NCI-H748 (cell line): Measurements from ENCODE around the gene STK16.
A peak's percentile ranks its signal among the peaks of the same experiment; 100 is the strongest.

ENCODE experiments used
- DNase-seq: peaks from one replicate; lab custom pipeline; 2025; ENCODE audit not compliant: unreplicated experiment; lab: John Stamatoyannopoulos, UW

Gene STK16

DNA sequence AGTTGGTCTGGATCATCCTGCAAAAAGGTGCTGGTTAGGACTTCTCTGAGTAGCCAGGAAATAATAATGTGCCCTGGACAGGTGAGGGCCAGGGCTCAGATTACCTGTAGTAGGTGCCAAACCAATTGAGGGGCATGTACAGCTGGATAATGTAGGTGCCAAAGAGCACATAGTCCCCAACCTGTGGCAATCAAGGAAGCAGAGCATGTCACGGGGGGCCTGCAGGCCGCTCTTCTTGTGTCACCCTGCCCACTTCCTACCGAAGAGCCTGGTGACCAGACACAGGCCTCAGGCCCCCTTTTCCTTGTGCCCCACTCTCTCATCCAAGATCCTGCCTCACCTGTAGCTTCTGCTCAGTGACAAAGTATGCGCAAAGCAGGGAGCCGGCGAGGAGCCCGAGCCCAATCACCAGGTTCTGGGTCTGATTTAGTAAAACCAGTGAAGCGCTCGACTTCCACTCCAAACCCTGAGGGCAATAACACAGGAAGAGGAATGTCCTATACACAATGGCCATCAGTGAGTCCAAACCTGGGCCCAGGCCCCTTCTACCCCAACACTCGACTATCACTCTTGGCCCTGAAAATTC is 31.7 kb upstream of the STK16 start:
- no peak for DNase-seq

DNA sequence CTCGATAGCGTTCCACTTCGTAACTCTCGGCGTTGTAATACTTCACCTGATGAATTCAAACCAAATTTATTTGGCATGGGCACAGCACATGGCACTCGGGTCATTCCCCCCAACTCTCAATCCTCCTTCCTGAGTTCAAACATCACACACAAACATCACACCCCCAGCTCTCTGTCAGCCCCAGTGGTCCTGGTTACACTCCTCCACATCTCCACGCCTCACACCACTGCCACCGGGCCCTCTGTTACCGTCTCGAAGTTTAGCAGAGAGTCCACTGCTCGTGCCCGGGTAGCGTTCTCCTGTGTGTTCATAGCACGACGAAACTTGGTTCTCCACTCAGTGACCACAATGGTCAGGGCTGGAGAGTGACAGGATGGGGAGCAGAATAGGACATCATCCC is 31.1 kb upstream of the STK16 start:
- no peak for DNase-seq

GRCh38 chr2:219214786-219215185 is 30.5 kb upstream of the STK16 start:
- no peak for DNase-seq

DNA sequence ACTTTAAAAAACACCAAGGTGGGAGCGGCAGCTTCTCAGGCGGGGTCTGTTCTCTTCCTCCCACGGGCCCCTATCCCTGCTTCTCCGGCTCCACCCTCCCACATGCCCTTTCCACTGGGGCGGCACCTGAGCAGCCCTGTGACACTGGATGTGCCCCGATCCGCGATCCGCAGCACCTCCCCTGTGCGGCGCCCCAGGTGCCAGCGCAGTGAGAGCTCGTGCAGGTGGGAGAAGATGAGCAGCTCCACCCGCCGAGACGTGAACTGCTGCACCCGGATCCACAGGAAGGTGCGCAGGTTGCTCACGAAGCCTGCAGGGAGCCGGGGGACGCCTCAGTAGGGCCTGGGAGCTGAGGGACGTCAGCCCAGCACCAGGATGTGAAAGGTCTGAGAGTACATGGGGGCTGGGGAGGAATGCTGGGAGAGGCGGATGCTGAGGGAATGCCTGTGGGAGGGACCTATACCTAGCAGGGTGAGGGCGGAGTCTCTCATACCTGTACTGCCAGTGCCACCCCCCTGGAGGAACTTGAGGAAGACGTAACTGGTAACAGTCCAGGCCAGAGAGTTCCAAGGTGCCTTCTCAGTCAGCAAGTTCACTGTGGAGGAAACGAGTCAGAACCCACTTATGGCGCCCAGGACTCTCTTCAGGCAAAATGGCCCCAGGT is 29.3 kb upstream of the STK16 start:
- DNase-seq = no peak

DNA sequence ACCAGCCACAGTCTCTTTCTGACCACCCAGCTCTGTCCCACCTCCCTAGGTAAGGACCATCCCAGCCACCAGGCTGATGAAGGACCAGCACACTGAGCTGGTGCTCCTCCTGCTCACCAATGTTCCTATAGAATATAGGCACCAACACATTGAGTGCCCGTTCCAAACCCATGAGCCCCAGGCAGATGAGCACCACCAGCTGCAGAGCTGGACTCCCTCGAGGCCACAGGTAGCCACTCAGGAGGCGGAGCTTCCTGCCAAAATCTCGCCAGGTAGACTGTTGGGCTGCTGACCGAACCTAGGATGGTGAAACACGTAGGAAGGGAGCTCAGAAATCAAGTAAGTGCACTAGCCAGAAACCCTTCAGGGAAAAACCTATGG is 28.8 kb upstream of the STK16 start:
- DNase-seq = no peak

DNA sequence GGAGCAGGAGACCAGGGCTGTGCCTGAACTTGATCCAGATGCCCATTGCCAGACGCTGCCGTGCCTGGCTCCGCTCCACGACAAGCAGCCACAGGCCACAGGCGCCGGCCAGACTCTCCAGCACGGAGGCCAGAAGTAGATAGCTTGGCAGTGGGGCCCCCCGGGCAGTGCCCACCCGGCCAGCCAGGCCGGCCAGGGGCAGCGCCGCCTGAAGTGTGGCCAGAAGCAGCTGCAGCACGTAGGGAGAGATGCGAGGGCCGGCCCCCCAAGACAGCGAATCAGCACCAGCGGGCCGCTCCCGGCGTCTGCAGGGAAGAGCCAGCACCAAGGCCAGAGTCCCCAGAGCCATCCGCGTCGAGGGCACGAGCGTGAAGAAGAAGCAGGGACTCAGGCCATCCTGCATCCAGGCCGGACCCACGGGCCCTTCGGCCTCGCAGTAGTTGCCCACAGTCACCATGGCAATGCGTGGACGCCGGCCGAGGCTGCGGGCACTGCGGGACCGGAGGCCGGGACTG is 27.0 kb upstream of the STK16 start:
- DNase-seq = peak; percentile 84

DNA sequence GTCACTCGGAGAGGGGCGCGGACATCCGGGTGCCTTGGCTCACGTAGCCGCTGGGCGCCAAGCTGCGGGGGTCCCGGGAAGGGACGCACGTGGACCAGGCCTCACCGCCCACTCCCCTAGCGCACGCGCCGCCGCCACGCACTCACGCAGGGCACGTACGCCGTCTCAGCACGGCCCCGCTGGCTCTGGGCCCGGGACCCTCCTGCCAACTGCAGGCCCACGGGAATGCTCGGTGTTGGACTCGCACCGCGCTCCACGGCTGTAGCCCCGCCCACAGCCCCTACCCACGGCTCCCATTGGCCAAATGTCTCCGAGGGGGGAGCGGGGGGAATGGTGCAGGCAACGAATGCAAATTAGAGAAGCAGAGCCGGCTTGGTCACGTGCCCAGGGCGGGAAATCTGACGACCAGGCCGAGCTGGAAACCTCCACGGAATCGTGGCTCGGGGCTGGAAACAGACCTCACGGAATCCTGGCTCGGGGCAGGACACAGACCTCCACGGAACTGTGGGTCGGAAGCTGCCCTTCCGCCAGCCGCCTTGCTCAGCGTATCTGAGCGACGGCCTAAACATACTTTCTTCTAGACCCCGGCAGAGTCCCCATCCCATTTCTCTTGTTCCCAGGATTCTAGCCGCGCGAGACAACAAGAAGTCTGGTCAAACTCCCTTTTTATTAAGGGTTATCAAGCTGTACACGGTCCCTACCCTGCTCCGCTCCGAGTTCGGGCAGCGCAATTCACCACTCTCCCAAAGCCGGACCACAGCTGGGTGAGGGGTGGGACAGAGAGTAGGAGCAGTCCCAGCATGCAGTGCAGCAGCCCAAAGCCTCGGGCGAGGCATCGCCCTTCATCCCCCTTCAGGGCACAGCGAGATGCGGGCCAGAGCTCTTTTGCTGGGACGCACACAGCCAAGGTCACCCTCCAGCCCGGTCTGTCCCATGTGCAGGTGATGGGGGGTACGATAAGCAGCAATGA is 26.3 kb upstream of the STK16 start, which contains the start of gene ABCB6:
Gene ABCB6, minus strand, starts transcription at position 227 of the 970 bp plus-strand sequence. CDS start 285 bp downstream, outside the sequence.
- DNase-seq = peak; percentile 96

DNA sequence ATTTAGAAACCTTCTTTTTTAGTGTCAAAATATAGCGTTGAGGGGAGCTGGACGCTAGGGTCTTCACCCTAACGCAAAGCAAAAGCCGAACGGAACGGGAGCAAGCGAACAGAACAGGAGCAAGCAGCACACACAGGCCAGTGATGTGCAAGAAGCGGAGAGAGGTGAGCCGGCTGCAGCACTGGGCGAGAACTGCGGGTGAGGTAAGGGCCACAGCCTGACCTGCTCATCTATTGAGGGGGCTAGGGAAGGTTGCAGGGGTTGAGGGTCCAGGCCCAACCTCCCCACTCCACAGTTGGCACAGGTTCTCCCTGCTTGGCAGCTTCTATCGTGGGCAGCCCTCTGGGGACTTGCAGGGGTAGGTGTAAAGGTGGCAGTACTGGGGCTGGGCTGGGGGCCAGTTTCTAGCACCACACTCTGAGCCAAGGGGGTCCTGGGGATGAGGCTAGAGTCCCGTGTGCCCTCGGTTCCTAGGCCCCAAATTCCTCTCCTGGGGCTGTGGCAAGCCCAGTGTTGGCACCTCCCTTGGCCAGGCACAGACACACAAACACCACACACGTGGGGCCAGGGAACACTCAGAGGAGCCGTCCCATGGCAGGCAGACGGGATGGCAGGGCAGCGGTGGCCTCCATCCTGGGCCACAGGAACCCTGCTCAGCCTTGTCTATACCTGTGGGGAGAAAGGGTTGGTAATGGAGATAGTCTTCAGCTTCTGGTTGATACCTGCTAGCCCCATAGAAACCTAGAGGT is 25.3 kb upstream of the STK16 start:
- DNase-seq = no peak

DNA sequence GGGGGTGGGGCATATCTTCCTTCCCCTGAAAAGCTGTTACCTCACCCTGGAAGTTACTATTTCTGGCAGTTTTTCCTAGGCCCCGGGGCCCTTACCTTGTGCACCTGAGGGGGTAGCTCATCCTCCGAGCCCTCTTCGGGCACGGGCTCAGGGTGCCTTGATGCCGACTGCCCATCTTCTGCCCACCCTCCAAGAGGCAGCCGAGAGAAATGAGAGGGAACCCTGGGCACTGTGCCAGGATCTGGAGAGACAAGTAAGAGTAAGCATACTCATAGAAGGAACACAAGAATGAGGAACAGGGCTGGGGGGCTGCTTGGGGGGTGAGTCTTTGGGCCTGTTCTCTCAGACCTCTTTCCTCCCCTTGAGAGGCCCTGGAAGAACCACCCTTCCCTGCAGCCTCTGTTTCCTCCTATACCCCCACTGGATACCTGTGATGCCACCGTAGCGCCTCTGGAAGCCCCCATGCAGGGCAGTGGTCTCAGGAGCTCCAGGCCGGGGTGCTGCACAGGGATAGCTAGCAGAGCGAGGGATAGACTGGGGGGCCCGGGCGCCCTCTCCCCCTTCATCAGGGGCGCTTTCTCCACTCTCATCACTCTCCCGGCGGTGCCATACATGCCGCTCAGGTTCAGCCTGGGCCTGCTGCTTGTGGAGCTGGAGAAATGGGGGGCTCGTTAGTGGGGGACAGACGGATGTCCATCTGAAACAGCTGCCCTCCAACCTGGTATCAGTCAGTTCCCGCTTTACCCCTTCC is 24.5 kb upstream of the STK16 start:
- no peak for DNase-seq

DNA sequence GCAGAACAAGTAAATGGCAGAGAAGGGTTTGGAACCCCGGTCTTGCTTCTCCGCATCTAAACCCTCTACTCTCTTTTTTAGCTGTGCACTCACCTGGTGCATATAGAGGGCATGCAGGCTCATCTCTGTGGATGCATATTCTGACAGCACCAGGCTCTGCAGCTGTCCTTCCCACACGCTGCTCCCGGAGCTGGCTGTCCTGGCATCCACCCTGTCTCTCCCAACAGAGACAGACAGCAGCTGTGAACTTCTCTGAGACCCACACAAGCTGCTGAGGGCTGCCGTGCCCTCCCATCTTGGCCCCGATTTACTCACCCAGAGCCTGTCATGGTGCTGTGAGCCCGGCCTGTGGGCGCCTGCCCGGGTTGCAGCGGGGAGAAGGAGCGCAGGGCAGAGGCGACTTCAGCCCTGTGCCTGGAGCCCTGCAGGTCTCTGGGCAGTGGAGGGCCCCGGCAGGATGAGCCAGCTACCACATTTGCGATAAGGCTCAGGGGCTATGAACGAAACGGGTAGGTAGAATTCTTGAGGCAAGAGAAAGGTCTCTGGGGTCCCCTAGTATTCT is 23.2 kb upstream of the STK16 start:
- no peak for DNase-seq

- DNase-seq = no peak
Observed at GRCh38 chr2:219223831-219224610, 21.3 kb upstream of the STK16 start.

GRCh38 chr2:219225350-219225749 is 19.9 kb upstream of the STK16 start:
- no peak for DNase-seq

- no peak for DNase-seq
Observed at GRCh38 chr2:219228041-219228910, 17.0 kb upstream of the STK16 start.

DNA sequence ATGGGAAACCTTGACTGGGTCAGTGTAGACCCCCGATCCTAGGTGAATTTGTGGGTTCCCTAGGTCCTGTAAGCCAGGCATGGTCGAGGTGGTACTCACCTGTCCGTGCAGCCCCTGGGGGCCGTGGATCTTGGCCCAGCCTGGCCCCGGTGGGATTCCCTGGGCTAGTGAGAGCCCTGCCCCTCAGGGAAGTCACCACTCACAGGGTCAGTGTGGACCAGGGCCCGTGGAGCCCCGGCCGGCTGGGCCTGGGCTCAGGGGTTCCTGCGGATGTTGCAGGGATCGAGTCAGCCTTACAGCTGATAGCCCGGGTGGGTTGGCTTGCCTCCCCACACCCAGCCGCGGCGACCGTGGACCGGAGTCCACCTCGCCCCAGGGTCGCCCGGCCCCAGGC is 16.4 kb upstream of the STK16 start:
- peak; percentile 42 for DNase-seq

DNA sequence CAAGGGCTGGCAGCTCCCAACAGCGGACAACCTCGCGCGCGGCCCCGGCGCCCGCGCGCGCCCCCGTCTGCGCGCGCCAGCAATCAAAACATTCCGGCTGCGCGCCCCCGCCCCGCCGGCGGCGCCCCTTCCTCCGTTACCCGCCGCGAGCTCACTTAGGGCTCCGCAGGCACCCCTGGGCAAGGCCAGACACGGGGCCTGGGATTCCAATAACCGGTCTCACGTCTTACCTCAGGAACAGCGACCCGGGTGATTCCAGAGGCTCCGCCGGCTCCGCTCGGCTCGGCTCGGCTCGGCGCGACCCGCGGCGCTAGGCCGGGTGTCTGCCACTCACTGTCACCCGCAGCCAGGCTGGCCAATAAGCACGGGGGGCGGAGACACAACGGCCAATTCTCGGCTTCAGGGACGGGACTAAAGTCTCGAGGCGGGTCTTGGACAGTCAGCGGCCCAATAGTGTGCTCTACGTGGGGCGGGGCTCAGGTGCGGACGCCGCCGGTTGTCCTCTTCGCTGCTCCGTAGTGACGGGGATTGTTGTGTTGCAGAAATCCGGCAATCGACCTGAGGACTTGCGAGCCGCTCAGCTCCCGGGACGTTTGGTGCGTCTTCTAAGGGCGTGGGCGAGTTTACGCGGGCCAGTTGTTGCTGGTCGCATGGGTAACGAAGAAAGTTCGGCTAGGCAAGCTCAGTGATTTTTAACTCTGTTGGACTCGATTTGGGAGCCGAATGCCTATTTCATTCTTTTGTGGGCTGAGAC is 15.8 kb upstream of the STK16 start, which contains the start of the genes ANKZF1 and ATG9A:
Gene ANKZF1, plus strand, starts transcription at position 502 of the 754 bp plus-strand sequence. CDS start 452 bp downstream, outside the sequence.
Gene ATG9A, minus strand, starts transcription at position 332 of the 754 bp plus-strand sequence. CDS start 1,612 bp downstream, outside the sequence.
- peak; percentile 99 for DNase-seq

- DNase-seq = peak; percentile 61
Observed at GRCh38 chr2:219230059-219230540, 15.2 kb upstream of the STK16 start.

DNA sequence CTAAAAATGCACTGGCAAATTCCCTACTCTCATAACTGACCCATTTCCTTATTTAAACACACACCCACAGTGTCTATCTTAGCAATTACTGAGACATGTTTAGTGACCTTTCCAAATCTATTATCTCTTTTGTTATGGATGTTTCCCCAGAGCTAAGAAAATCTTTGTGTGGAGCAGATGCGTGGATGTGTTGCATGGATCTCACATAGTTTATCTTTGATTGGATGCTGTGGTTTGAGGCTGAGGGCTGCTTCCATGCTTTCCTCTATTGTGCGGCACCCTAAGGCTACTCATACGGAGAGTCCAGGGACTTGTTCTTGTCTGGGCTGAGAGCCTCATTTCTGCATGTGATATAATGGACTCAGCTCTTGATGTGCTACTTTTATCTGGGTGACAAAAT is 10.9 kb upstream of the STK16 start:
- no peak for DNase-seq
